CD14-positive monocyte (primary cell): ENCODE measurements around the gene TANGO2. TPM values are rescaled to one million over a fixed set of nuclear protein-coding genes. Genes with fewer than 3 reads are reported as not detected.
"Not testable (repeated sequence)": the region's sequence is repeated elsewhere in the genome, so short reads cannot be mapped to it uniquely, and the experiment has no call there.

Experiments
- DNase-seq, 3 donors: peaks; one replicate each; pipeline ENCODE4 v3.0.0-alpha.2; 2011 to 2022
- H2AFZ ChIP-seq: 2 replicates; pipeline ENCODE4 v1.6.0; 2012; ENCODE audit warnings: mild to moderate bottlenecking, low read depth, low read length, inconsistent platforms; ENCODE audit not compliant: insufficient read depth, poor library complexity, severe bottlenecking
- H3K27ac ChIP-seq, 2 donors: 1 replicate in 1 of 2; 2 replicates in 1 of 2; pipeline ENCODE4 v1.5.1; 2012 to 2013; ENCODE audit warnings: low read length in 2 of 2, control low read depth in 1 of 2, inconsistent platforms in 1 of 2, low read depth in 1 of 2, mild to moderate bottlenecking in 1 of 2
- H3K27me3 ChIP-seq, 2 donors: one replicate each; pipeline versions ENCODE4 v1.6.0 to v1.6.1; 2011 to 2013; ENCODE audit warnings: low read length in 2 of 2; ENCODE audit not compliant: control insufficient read depth in 2 of 2, insufficient read depth in 2 of 2
- H3K36me3 ChIP-seq, 2 donors: replicated peaks in 1 of 2; 1 replicate in 1 of 2; 2 replicates in 1 of 2; pipeline versions ENCODE4 v1.5.1 to v1.6.1; 2012 to 2013; ENCODE audit warnings: low read length in 2 of 2, control low read depth in 1 of 2, inconsistent platforms in 1 of 2, mild to moderate bottlenecking in 1 of 2; ENCODE audit not compliant: insufficient read depth in 2 of 2, control insufficient read depth in 1 of 2
- H3K4me1 ChIP-seq, 2 donors: 1 replicate in 1 of 2; 2 replicates in 1 of 2; pipeline versions ENCODE4 v1.5.1 to v1.6.1; 2012 to 2013; ENCODE audit warnings: low read length in 2 of 2, control low read depth in 1 of 2, inconsistent platforms in 1 of 2, mild to moderate bottlenecking in 1 of 2, moderate library complexity in 1 of 2; ENCODE audit not compliant: insufficient read depth in 2 of 2, control insufficient read depth in 1 of 2
- H3K4me2 ChIP-seq: replicated peaks from 2 replicates; pipeline ENCODE3; 2012; ENCODE audit warnings: low read length, moderate library complexity, mild to moderate bottlenecking; ENCODE audit not compliant: poor library complexity, severe bottlenecking; ENCODE audit errors: extremely low read depth
- H3K4me3 ChIP-seq, 3 experiments: fragments of 200-600 bp in 1 of 3; sonication (generic) in 1 of 3; replicated peaks in 1 of 3; 1 replicate in 2 of 3; 2 replicates in 1 of 3; pipeline ENCODE4 v1.5.1; 2011 to 2013; ENCODE audit warnings: low read length in 3 of 3, mild to moderate bottlenecking in 3 of 3, control low read depth in 2 of 3, low read depth in 2 of 3, inconsistent platforms in 1 of 3, moderate library complexity in 1 of 3
- H3K79me2 ChIP-seq: 2 replicates; pipeline ENCODE4 v1.6.0; 2012; ENCODE audit warnings: mild to moderate bottlenecking, control low read depth, inconsistent platforms, low read length, moderate library complexity; ENCODE audit not compliant: insufficient read depth
- H3K9ac ChIP-seq: 2 replicates; pipeline ENCODE4 v1.6.0; 2017; ENCODE audit warnings: low read length, mild to moderate bottlenecking; ENCODE audit not compliant: insufficient read depth, poor library complexity, severe bottlenecking
- H3K9me3 ChIP-seq, 2 donors: replicated peaks in 1 of 2; 1 replicate in 1 of 2; 2 replicates in 1 of 2; pipeline versions ENCODE4 v1.5.1 to v1.6.1; 2012 to 2013; ENCODE audit warnings: low read length in 2 of 2, control low read depth in 1 of 2; ENCODE audit not compliant: control insufficient read depth in 1 of 2, insufficient read depth in 1 of 2
- H4K20me1 ChIP-seq: 2 replicates; pipeline ENCODE4 v1.6.0; 2012; ENCODE audit warnings: mild to moderate bottlenecking, low read length, control low read depth, moderate library complexity; ENCODE audit not compliant: insufficient read depth
- H3K27ac Mint-ChIP-seq, 7 donors: one replicate each; pipeline ENCODE4 v1.8.0; 2020; ENCODE audit warnings: mild to moderate bottlenecking in 7 of 7, mixed read lengths in 7 of 7, moderate library complexity in 6 of 7, inconsistent platforms in 2 of 7
- H3K27me3 Mint-ChIP-seq, 3 donors: one replicate each; pipeline ENCODE4 v1.8.0; 2021 to 2022; ENCODE audit warnings: low read depth in 3 of 3, mild to moderate bottlenecking in 3 of 3, mixed read lengths in 3 of 3, moderate library complexity in 3 of 3, inconsistent platforms in 1 of 3
- H3K36me3 Mint-ChIP-seq, 2 donors: one replicate each; pipeline ENCODE4 v1.8.0; 2020; ENCODE audit warnings: mixed read lengths in 2 of 2, inconsistent platforms in 1 of 2, mild to moderate bottlenecking in 1 of 2
- H3K4me1 Mint-ChIP-seq: one replicate; pipeline ENCODE4 v1.8.0; 2020; ENCODE audit warnings: mild to moderate bottlenecking, mixed read lengths
- H3K4me3 Mint-ChIP-seq, 2 donors: one replicate each; pipeline ENCODE4 v1.8.0; 2020; ENCODE audit warnings: mild to moderate bottlenecking in 2 of 2, mixed read lengths in 2 of 2, moderate library complexity in 1 of 2
- H3K9me3 Mint-ChIP-seq, 7 donors: one replicate each; pipeline ENCODE4 v1.8.0; 2020 to 2022; ENCODE audit warnings: mixed read lengths in 7 of 7, mild to moderate bottlenecking in 6 of 7, moderate library complexity in 6 of 7, inconsistent platforms in 2 of 7
- WGBS: methylation state at CpG from one replicate; pipeline ENCODE4 v1.1.5; 2013; ENCODE audit warnings: missing lambda C conversion rate; ENCODE audit not compliant: insufficient coverage; 5-methylcytosine and 5-hydroxymethylcytosine counted together
- intact Hi-C, 2 donors: fragments of 100-400 bp; cut with micrococcal nuclease; formaldehyde crosslinking; loops; one replicate each; pipeline versions ENCODE4 v1.15.0 to v1.15.1; 2023
- polyA plus RNA-seq, 3 donors: library from polyadenylated mRNA; depleted of rRNA in 1 of 3; unstranded in 2 of 3; stranded (reverse) in 1 of 3; fragments of 300-500 nt in 2 of 3; fragments of >200 nt in 1 of 3; fragmentation: Illumina TruSeq in 2 of 3; gene quantifications; 1 replicate in 2 of 3; 2 replicates in 1 of 3; pipeline ENCODE4 v1.2.3, GENCODE V29; 2012 to 2021
- TF ChIP-seq, protein P1 (sequence below): fragments of 200-600 bp; IDR thresholded peaks from one replicate; pipeline ENCODE4 v1.8.0; 2022; ENCODE audit warnings: antibody characterized with exemption, mild to moderate bottlenecking

Gene TANGO2
- polyA plus RNA-seq, 3 donors, result 56.4 to 94.9 (median 58.2) TPM

DNA sequence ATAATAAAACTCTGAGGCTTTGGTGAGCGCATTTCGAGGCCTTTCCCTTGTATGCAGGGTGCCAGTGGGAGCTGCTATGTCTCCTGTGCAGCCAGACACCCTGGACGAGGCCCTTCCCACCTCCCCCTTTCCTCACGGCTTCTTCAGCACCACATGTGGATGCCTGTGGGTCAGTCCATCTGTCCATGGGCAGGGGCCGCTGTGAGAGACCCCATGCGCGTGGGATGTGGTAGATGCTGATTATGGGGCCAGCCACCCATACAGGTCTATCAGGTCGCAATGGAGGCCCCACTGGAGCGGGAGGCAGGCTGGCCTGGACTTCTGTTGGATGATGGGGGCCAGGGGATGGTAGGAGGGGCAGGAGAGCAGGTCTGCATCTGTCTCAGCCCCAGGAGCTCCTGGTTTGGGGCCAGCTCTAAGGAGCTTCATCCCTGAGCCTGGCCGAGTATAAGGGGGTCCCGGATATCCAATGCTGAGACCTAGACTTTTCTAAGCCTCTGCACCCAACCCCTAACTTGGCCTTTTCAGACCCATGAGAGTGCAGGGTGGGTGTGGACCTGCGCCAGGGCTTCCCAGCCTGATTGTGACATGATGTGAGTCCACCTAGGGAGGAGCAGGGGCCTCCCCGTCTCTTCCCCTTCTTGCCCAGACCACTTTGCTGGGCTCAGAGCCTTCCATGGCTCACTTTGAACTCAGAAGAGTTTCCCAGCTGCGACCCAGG is 45.1 kb downstream of the TANGO2 start:
- Mint-ChIP-seq H3K27me3 (no peaks in the 10 kb centered on the region), H3K4me3 (no peak overlapping the region), H3K36me3 (peaks cover 27 to 44% of the 10 kb centered on the region in 2 donors), H3K27ac (peak overlapping the region in 1 of 7 donors; percentile 23), H3K4me1 (no peaks in the 10 kb centered on the region), H3K9me3 (no peaks in the 10 kb centered on the region)
- Histone ChIP-seq H2AFZ (no peak overlapping the region), H3K9ac (no peak overlapping the region), H3K27ac (no peak overlapping the region), H3K4me3 (no peak overlapping the region), H3K27me3 (no peaks in the 10 kb centered on the region), H4K20me1 (peaks cover 13% of the 10 kb centered on the region), H3K4me1 (no peaks in the 10 kb centered on the region), H3K4me2 (no peak overlapping the region), H3K79me2 (no peaks in the 10 kb centered on the region), H3K36me3 (peaks cover 36 to 50% of the 10 kb centered on the region in 2 donors), H3K9me3 (no peaks in the 10 kb centered on the region)
- intact Hi-C loops, result no loop called here
- TF ChIP-seq, protein P1, sequence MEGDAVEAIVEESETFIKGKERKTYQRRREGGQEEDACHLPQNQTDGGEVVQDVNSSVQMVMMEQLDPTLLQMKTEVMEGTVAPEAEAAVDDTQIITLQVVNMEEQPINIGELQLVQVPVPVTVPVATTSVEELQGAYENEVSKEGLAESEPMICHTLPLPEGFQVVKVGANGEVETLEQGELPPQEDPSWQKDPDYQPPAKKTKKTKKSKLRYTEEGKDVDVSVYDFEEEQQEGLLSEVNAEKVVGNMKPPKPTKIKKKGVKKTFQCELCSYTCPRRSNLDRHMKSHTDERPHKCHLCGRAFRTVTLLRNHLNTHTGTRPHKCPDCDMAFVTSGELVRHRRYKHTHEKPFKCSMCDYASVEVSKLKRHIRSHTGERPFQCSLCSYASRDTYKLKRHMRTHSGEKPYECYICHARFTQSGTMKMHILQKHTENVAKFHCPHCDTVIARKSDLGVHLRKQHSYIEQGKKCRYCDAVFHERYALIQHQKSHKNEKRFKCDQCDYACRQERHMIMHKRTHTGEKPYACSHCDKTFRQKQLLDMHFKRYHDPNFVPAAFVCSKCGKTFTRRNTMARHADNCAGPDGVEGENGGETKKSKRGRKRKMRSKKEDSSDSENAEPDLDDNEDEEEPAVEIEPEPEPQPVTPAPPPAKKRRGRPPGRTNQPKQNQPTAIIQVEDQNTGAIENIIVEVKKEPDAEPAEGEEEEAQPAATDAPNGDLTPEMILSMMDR, result no peak
- WGBS, result 94% methylated on average over 7 of the region's 14 CpGs
- DNase-seq, result no peak

DNA sequence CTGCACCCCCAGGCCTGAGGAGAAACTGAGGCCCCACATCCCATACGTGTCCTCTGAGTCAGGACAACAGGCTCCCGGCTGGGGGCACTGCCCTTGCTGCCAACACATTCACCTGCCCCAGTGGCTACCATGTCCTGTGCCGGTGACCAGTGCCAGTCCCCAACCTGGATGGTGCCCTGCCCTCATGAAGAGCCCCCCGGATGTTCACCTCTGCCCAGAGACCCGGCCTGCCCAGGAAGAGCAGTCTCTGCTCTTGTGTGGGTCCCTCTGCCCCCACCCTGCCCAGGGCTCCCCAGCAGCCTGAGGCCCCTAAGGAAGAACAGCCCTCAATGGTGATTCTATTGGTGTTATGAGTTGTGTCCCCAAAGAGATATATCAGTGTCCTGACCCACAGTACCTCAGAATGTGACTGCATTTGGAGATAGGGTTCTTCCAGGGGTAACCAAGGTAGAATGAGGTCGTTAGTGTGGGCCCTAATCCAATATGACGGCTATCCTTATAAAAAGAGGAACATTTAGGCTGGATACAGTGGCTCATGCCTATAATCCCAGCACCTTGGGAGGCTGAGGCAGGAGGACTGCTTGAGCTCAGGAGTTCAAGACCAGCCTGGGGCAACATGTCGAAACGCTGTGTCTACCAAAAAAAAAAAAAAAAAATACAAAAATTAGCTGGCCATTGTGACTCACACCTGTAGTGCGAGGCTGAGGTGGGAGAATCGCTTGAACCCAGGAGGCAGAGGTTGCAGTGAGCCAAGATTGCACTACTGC is 45.9 kb downstream of the TANGO2 start:
- peaks cover 21 to 36% of the 10 kb centered on the region in 2 donors for H3K36me3 Mint-ChIP-seq
- no peak overlapping the region for H3K4me2 ChIP-seq
- no peaks in the 10 kb centered on the region for H3K4me1 Mint-ChIP-seq
- no peak overlapping the region for H3K4me3 ChIP-seq
- no peaks in the 10 kb centered on the region for H3K9me3 Mint-ChIP-seq
- H3K79me2 ChIP-seq, result no peaks in the 10 kb centered on the region
- H3K36me3 ChIP-seq, result peaks cover 28 to 42% of the 10 kb centered on the region in 2 donors
- no peak overlapping the region for H3K4me3 Mint-ChIP-seq
- no peaks in the 10 kb centered on the region for H3K27me3 Mint-ChIP-seq
- no peak overlapping the region for H3K27ac Mint-ChIP-seq
- intact Hi-C loops, result no loop called here
- H4K20me1 ChIP-seq, result peaks cover 6% of the 10 kb centered on the region
- no peaks in the 10 kb centered on the region for H3K27me3 ChIP-seq
- no peaks in the 10 kb centered on the region for H3K4me1 ChIP-seq
- TF ChIP-seq, protein P1, result no peak
- H2AFZ ChIP-seq, result no peak overlapping the region
- WGBS, result 86% methylated on average over 6 of the region's 11 CpGs
- H3K9ac ChIP-seq, result no peak overlapping the region
- DNase-seq, result no peak
- H3K9me3 ChIP-seq, result no peaks in the 10 kb centered on the region
- H3K27ac ChIP-seq, result no peak overlapping the region

DNA sequence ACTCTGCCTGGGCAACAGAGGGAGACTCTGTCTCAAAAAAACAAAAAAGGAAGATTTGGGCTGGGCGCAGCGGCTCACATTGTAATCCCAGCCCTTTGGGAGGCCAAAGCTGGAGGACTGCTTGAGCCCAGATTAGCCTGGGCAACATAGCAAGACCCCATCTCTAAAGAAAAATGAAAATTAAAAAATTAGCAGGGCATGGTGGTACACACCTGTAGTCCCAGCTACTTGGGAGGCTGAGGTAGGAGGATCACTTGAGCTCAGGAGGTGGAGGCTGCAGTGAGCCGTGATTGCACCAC is 46.4 kb downstream of the TANGO2 start:
- H3K4me1 Mint-ChIP-seq, intact Hi-C loops: not testable (repeated sequence)
- peaks cover 24 to 37% of the 10 kb centered on the region in 2 donors for H3K36me3 ChIP-seq

More for the DNA sequence above, 46.4 kb downstream of the TANGO2 start:
- not testable (repeated sequence) for H4K20me1 ChIP-seq, H3K27ac ChIP-seq, H3K9me3 ChIP-seq, H2AFZ ChIP-seq, H3K27me3 ChIP-seq, H3K4me3 Mint-ChIP-seq, H3K4me3 ChIP-seq, H3K79me2 ChIP-seq, H3K4me2 ChIP-seq, H3K27me3 Mint-ChIP-seq, H3K4me1 ChIP-seq, H3K9me3 Mint-ChIP-seq, DNase-seq, H3K9ac ChIP-seq
- WGBS, result no CpG with 5 or more reads among the region's 3 CpGs
- Mint-ChIP-seq H3K27ac (peak overlapping the region in 1 of 7 donors; percentile 63), H3K36me3 (peaks cover 20 to 31% of the 10 kb centered on the region in 2 donors)
